Measurements from ENCODE around the gene MUCL3. TPM values are rescaled to one million over a fixed set of nuclear protein-coding genes. Genes with fewer than 3 reads are reported as not detected.

Gene MUCL3
- total RNA-seq, 1 donor from 2014 or later, result not detected

GRCh38 chr6:30960907-30961673, 20.3 kb downstream of the MUCL3 start:
- Mint-ChIP-seq H3K4me1 (ENCODE audit: low read depth, unreplicated experiment) (no peaks in the 10 kb centered on the region), H3K27me3 (ENCODE audit: unreplicated experiment) (peaks cover 8% of the 10 kb centered on the region), H3K27ac (ENCODE audit: unreplicated experiment) (no peak overlapping the region), H3K9me3 (ENCODE audit: unreplicated experiment) (peaks cover 9% of the 10 kb centered on the region), H3K4me3 (ENCODE audit: unreplicated experiment) (no peak overlapping the region), H3K36me3 (ENCODE audit: unreplicated experiment) (peaks cover 9% of the 10 kb centered on the region)
- no peak for DNase-seq
- TF ChIP-seq CTCF (IDR thresholded peaks at IDR 0.05; ENCODE audit: partially characterized antibody, unreplicated experiment), result no peak

DNA sequence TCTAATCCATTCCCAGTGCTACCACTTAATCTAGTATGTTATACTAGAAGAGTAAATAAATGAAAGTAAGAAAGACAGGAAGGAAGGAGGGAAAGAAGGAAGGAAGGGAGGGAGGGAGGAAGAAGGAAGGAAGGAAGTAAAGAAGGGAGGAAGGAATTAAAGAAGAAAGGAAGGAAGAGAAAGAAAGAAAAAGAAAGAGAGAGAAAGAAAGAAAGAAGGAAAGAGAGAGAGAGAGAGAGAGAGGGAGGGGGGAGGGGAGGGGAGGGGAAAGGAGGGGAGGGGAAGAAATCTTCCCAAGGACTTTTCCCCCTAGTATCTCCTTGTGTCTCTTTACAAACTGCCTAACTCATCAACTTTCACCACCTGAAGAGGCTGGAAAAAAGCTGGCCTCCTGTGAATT, 21.9 kb downstream of the MUCL3 start:
- H3K4me3 Mint-ChIP-seq (ENCODE audit: unreplicated experiment), result no peak overlapping the region
- peaks cover 7% of the 10 kb centered on the region for H3K27me3 Mint-ChIP-seq (ENCODE audit: unreplicated experiment)
- no peaks in the 10 kb centered on the region for H3K4me1 Mint-ChIP-seq (ENCODE audit: low read depth, unreplicated experiment)
- H3K27ac Mint-ChIP-seq (ENCODE audit: unreplicated experiment), result no peak overlapping the region
- TF ChIP-seq CTCF (IDR thresholded peaks at IDR 0.05; ENCODE audit: partially characterized antibody, unreplicated experiment), result no peak
- peaks cover 6% of the 10 kb centered on the region for H3K9me3 Mint-ChIP-seq (ENCODE audit: unreplicated experiment)
- peaks cover 5% of the 10 kb centered on the region for H3K36me3 Mint-ChIP-seq (ENCODE audit: unreplicated experiment)
- no peak for DNase-seq

DNA sequence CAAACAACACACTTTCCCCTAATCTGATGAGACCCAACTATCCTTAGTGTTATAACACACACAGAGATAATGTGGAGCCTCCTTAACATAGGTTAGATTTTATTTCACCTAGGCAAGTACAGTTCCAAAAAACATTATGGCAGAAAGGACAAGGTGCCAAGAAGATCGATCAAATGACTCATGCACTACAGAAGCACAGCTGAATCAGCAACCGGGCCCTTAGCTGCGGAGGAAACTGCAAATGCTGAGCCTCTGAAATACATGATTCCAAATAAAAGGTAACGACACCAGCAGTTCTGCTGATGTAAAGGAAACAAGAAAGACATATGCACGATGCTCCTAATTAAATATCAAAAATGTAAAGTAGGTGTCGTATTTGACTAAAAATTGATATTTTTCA, 22.9 kb downstream of the MUCL3 start:
- no peak for DNase-seq
- Mint-ChIP-seq H3K27ac (ENCODE audit: unreplicated experiment) (no peak overlapping the region), H3K27me3 (ENCODE audit: unreplicated experiment) (peaks cover 5% of the 10 kb centered on the region), H3K9me3 (ENCODE audit: unreplicated experiment) (peaks cover 6% of the 10 kb centered on the region), H3K4me3 (ENCODE audit: unreplicated experiment) (no peak overlapping the region), H3K36me3 (ENCODE audit: unreplicated experiment) (peaks cover 5% of the 10 kb centered on the region), H3K4me1 (ENCODE audit: low read depth, unreplicated experiment) (no peaks in the 10 kb centered on the region)
- TF ChIP-seq CTCF (IDR thresholded peaks at IDR 0.05; ENCODE audit: partially characterized antibody, unreplicated experiment), result no peak

- Mint-ChIP-seq H3K27me3 (ENCODE audit: unreplicated experiment) (peaks cover 5% of the 10 kb centered on the region), H3K27ac (ENCODE audit: unreplicated experiment) (no peak overlapping the region), H3K36me3 (ENCODE audit: unreplicated experiment) (peaks cover 5% of the 10 kb centered on the region), H3K9me3 (ENCODE audit: unreplicated experiment) (peaks cover 6% of the 10 kb centered on the region), H3K4me1 (ENCODE audit: low read depth, unreplicated experiment) (no peaks in the 10 kb centered on the region), H3K4me3 (ENCODE audit: unreplicated experiment) (no peak overlapping the region)
- no peak for DNase-seq
- TF ChIP-seq CTCF (IDR thresholded peaks at IDR 0.05; ENCODE audit: partially characterized antibody, unreplicated experiment), result no peak
These were observed 23.3 kb downstream of the MUCL3 start for GRCh38 chr6:30964075-30964474.

GRCh38 chr6:30965140-30965601, 24.4 kb downstream of the MUCL3 start:
- no peak overlapping the region for H3K4me3 Mint-ChIP-seq (ENCODE audit: unreplicated experiment)
- no peak overlapping the region for H3K27ac Mint-ChIP-seq (ENCODE audit: unreplicated experiment)
- peaks cover 5% of the 10 kb centered on the region for H3K36me3 Mint-ChIP-seq (ENCODE audit: unreplicated experiment)
- DNase-seq, result no peak
- peaks cover 5% of the 10 kb centered on the region for H3K27me3 Mint-ChIP-seq (ENCODE audit: unreplicated experiment)
- TF ChIP-seq CTCF (IDR thresholded peaks at IDR 0.05; ENCODE audit: partially characterized antibody, unreplicated experiment), result no peak
- peaks cover 6% of the 10 kb centered on the region for H3K9me3 Mint-ChIP-seq (ENCODE audit: unreplicated experiment)
- H3K4me1 Mint-ChIP-seq (ENCODE audit: low read depth, unreplicated experiment), result no peaks in the 10 kb centered on the region
